Ectodermal cell (in vitro differentiated cells): ENCODE results near the gene TLE3.

Experiments
- H3K27ac ChIP-seq: 2 replicates; pipeline ENCODE4 v1.7.0; 2013; ENCODE audit warnings: mild to moderate bottlenecking, low read depth, low read length; ENCODE audit not compliant: insufficient read depth, poor library complexity, severe bottlenecking
- H3K27me3 ChIP-seq: 2 replicates; pipeline ENCODE4 v1.7.0; 2013; ENCODE audit warnings: mild to moderate bottlenecking, low read length; ENCODE audit not compliant: insufficient read depth, control insufficient read depth, poor library complexity, severe bottlenecking
- H3K36me3 ChIP-seq: one replicate; pipeline ENCODE4 v1.7.0; 2013; ENCODE audit warnings: low read length; ENCODE audit not compliant: control insufficient read depth, insufficient read depth
- H3K4me1 ChIP-seq: one replicate; pipeline ENCODE4 v1.7.0; 2013; ENCODE audit warnings: low read length; ENCODE audit not compliant: control insufficient read depth, insufficient read depth
- H3K4me3 ChIP-seq: 2 replicates; pipeline ENCODE4 v1.7.0; 2013; ENCODE audit warnings: low read depth, low read length, control low read depth; ENCODE audit not compliant: insufficient read depth
- H3K9me3 ChIP-seq: 2 replicates; pipeline ENCODE4 v1.7.0; 2013; ENCODE audit warnings: mild to moderate bottlenecking, low read length, moderate library complexity; ENCODE audit not compliant: control insufficient read depth
- WGBS, 2 experiments: methylation state at CpG; one replicate each; pipeline ENCODE4 v1.1.7; 2013; ENCODE audit warnings: missing lambda C conversion rate in 2 of 2; 5-methylcytosine and 5-hydroxymethylcytosine counted together

The TLE3 gene

GRCh38 chr15:70031713-70032112 lies 66.0 kb downstream of the TLE3 start:
- no peaks in the 10 kb centered on the region for H3K36me3 ChIP-seq
- H3K9me3 ChIP-seq = no peaks in the 10 kb centered on the region
- H3K27me3 ChIP-seq = no peaks in the 10 kb centered on the region
- H3K4me3 ChIP-seq = no peak overlapping the region
- H3K27ac ChIP-seq = no peak overlapping the region
- peaks cover 4% of the 10 kb centered on the region for H3K4me1 ChIP-seq
- WGBS, 2 experiments = 88 to 92% methylated on average over 2 of the region's 2 CpGs

GRCh38 chr15:70031261-70031660 lies 66.5 kb downstream of the TLE3 start:
- Histone ChIP-seq H3K36me3 (no peaks in the 10 kb centered on the region), H3K9me3 (no peaks in the 10 kb centered on the region), H3K27me3 (no peaks in the 10 kb centered on the region), H3K4me1 (peaks cover 4% of the 10 kb centered on the region), H3K4me3 (no peak overlapping the region), H3K27ac (no peak overlapping the region)
- 95% methylated on average over 5 of the region's 5 CpGs for WGBS, 2 experiments

- Histone ChIP-seq H3K27me3 (no peaks in the 10 kb centered on the region), H3K36me3 (no peaks in the 10 kb centered on the region), H3K4me1 (peaks cover 5% of the 10 kb centered on the region), H3K4me3 (no peak overlapping the region), H3K27ac (no peak overlapping the region), H3K9me3 (no peaks in the 10 kb centered on the region)
- WGBS, 2 experiments = 95% methylated on average over 5 of the region's 5 CpGs
Observed at GRCh38 chr15:70030851-70031250, 66.9 kb downstream of the TLE3 start.

GRCh38 chr15:70029297-70029701 lies 68.4 kb downstream of the TLE3 start:
- no peaks in the 10 kb centered on the region for H3K36me3 ChIP-seq
- no peaks in the 10 kb centered on the region for H3K27me3 ChIP-seq
- no peak overlapping the region for H3K4me3 ChIP-seq
- no peaks in the 10 kb centered on the region for H3K9me3 ChIP-seq
- no peak overlapping the region for H3K27ac ChIP-seq
- 90 to 96% methylated on average over 3 of the region's 3 CpGs for WGBS, 2 experiments
- peaks cover 12% of the 10 kb centered on the region for H3K4me1 ChIP-seq

GRCh38 chr15:70027518-70027917 lies 70.2 kb downstream of the TLE3 start:
- Histone ChIP-seq H3K9me3 (no peaks in the 10 kb centered on the region), H3K27me3 (no peaks in the 10 kb centered on the region), H3K4me3 (no peak overlapping the region), H3K36me3 (no peaks in the 10 kb centered on the region), H3K27ac (no peak overlapping the region), H3K4me1 (peaks cover 8% of the 10 kb centered on the region)
- 96 to 98% methylated on average over 1 of the region's 1 CpG for WGBS, 2 experiments

- no peak overlapping the region for H3K4me3 ChIP-seq
- no peak overlapping the region for H3K27ac ChIP-seq
- no peaks in the 10 kb centered on the region for H3K9me3 ChIP-seq
- no peaks in the 10 kb centered on the region for H3K36me3 ChIP-seq
- H3K27me3 ChIP-seq = no peaks in the 10 kb centered on the region
- 84 to 89% methylated on average over 5 of the region's 5 CpGs for WGBS, 2 experiments
- H3K4me1 ChIP-seq = peaks cover 8% of the 10 kb centered on the region
Observed at GRCh38 chr15:70026991-70027390, 70.7 kb downstream of the TLE3 start.

GRCh38 chr15:70025413-70026296 lies 72.1 kb downstream of the TLE3 start:
- Histone ChIP-seq H3K4me1 (peaks cover 8% of the 10 kb centered on the region), H3K27ac (no peak overlapping the region), H3K4me3 (no peak overlapping the region), H3K9me3 (no peaks in the 10 kb centered on the region), H3K27me3 (no peaks in the 10 kb centered on the region), H3K36me3 (no peaks in the 10 kb centered on the region)
- 90% methylated on average over 11 of the region's 11 CpGs for WGBS, 2 experiments

GRCh38 chr15:70024521-70024920 lies 73.2 kb downstream of the TLE3 start:
- WGBS, 2 experiments = 79 to 84% methylated on average over 18 of the region's 18 CpGs
- peaks cover 8% of the 10 kb centered on the region for H3K4me1 ChIP-seq
- H3K4me3 ChIP-seq = no peak overlapping the region
- no peaks in the 10 kb centered on the region for H3K27me3 ChIP-seq
- H3K36me3 ChIP-seq = no peaks in the 10 kb centered on the region
- H3K27ac ChIP-seq = no peak overlapping the region
- H3K9me3 ChIP-seq = no peaks in the 10 kb centered on the region

GRCh38 chr15:70023769-70024491 lies 73.8 kb downstream of the TLE3 start:
- Histone ChIP-seq H3K27ac (no peak overlapping the region), H3K4me3 (no peak overlapping the region), H3K4me1 (peaks cover 8% of the 10 kb centered on the region), H3K9me3 (no peaks in the 10 kb centered on the region), H3K36me3 (no peaks in the 10 kb centered on the region), H3K27me3 (no peaks in the 10 kb centered on the region)
- 86 to 89% methylated on average over 16 of the region's 16 CpGs for WGBS, 2 experiments

GRCh38 chr15:70023064-70023768 lies 74.5 kb downstream of the TLE3 start:
- WGBS, 2 experiments = 92 to 94% methylated on average over 7 of the region's 7 CpGs

More at GRCh38 chr15:70023064-70023768, 74.5 kb downstream of the TLE3 start:
- no peaks in the 10 kb centered on the region for H3K36me3 ChIP-seq
- no peak overlapping the region for H3K4me3 ChIP-seq
- no peaks in the 10 kb centered on the region for H3K27me3 ChIP-seq
- H3K9me3 ChIP-seq = no peaks in the 10 kb centered on the region
- no peak overlapping the region for H3K27ac ChIP-seq
- H3K4me1 ChIP-seq = peaks cover 8% of the 10 kb centered on the region
